ENCODE results near the gene LNPEP.

GRCh38 chr5:97078958-97079743 lies 143.3 kb downstream of the LNPEP start:
- TF ChIP-seq CTCF (IDR thresholded peaks at IDR 0.05; ENCODE audit: insufficient read depth, low read length, poor library complexity, severe bottlenecking) (no peak), EZH2phosphoT487 (conservative IDR thresholded peaks at IDR 0.05; ENCODE audit: low read length) (no peak)

Measured in SU-DHL-6 (cell line).